GM12891 (cell line): ENCODE results near the gene EVX2.

Source experiments
- DNase-seq: peaks from one replicate; pipeline ENCODE4 v3.0.0; 2011; ENCODE audit warnings: low spot score; ENCODE audit not compliant: insufficient read length
- FAIRE-seq: peaks from 2 replicates; lab custom pipeline; 2011; peaks lifted over from hg19 to GRCh38; lab: Jason Lieb, UNC
- PAX5 ChIP-seq: IDR thresholded peaks from 2 replicates; pipeline ENCODE4 v1.6.1; 2011; ENCODE audit warnings: low read length, moderate library complexity, mild to moderate bottlenecking; ENCODE audit not compliant: insufficient read depth, severe bottlenecking
- POLR2A ChIP-seq: IDR thresholded peaks from 2 replicates; pipeline ENCODE4 v1.6.1; 2011; ENCODE audit warnings: low read depth, low read length, control low read depth
- POLR2AphosphoS5 ChIP-seq: IDR thresholded peaks from 2 replicates; pipeline ENCODE4 v1.6.1; 2011; ENCODE audit warnings: low read depth, low read length, control low read depth
- POU2F2 ChIP-seq: IDR thresholded peaks from 2 replicates; pipeline ENCODE4 v1.6.1; 2011; ENCODE audit warnings: low read depth, mild to moderate bottlenecking, control low read depth, low read length, moderate library complexity
- SPI1 ChIP-seq: IDR thresholded peaks from 2 replicates; pipeline ENCODE4 v1.6.1; 2011; ENCODE audit warnings: low read depth, low read length, control low read depth
- TAF1 ChIP-seq: IDR thresholded peaks from 2 replicates; pipeline ENCODE4 v1.6.1; 2011; ENCODE audit warnings: low read depth, low read length, control low read depth

The EVX2 gene

GRCh38 chr2:176109946-176110345 is 26.2 kb upstream of the EVX2 start:
- FAIRE-seq (no peak), DNase-seq (no peak)
- TF ChIP-seq PAX5 (no peak), TAF1 (no peak), SPI1 (no peak), POU2F2 (no peak), POLR2AphosphoS5 (no peak), POLR2A (no peak)

DNA sequence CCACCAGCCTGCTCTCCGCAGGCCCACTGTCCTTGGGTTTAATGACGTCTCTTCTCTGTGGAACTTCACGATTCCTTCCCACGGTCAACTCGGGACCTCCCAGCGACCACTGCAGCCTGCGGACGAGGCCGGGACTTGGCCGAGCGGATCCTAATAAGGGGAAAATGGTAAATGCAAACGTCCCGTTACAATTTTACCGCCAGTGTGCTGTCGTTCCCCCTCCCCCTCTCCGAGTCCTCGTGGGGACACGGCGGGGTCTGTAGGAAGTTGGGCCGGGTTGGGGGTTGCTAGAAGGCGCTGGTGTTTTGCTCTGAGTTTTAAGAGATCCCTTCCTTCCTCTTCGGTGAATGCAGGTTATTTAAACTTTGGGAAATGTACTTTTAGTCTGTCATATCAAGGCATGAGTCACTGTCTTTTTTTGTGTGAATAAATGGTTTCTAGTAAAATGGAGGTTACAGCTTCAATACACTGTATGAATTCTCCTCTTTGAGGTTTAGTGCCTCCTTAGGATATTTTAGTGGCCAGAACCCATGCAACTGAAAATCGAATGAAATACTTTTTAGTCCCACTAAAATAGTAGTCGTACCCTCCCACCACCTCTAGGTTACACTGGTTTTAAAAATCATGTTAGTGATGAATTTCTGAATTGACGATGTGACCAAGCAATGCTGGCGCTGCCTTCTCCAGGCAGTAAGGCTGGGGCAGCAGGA is 25.6 kb upstream of the EVX2 start:
- TF ChIP-seq POLR2A = no peak
- no peak for TF ChIP-seq TAF1
- no peak for TF ChIP-seq POU2F2
- no peak for TF ChIP-seq SPI1
- no peak for TF ChIP-seq POLR2AphosphoS5
- TF ChIP-seq PAX5 = no peak
- FAIRE-seq (no peak), DNase-seq (no peak)

- no peak for TF ChIP-seq SPI1
- no peak for TF ChIP-seq POU2F2
- no peak for TF ChIP-seq POLR2AphosphoS5
- TF ChIP-seq PAX5 = no peak
- no peak for TF ChIP-seq POLR2A
- no peak for TF ChIP-seq TAF1
- FAIRE-seq (no peak), DNase-seq (no peak)
These were observed 24.0 kb upstream of the EVX2 start for GRCh38 chr2:176107731-176108181.

DNA sequence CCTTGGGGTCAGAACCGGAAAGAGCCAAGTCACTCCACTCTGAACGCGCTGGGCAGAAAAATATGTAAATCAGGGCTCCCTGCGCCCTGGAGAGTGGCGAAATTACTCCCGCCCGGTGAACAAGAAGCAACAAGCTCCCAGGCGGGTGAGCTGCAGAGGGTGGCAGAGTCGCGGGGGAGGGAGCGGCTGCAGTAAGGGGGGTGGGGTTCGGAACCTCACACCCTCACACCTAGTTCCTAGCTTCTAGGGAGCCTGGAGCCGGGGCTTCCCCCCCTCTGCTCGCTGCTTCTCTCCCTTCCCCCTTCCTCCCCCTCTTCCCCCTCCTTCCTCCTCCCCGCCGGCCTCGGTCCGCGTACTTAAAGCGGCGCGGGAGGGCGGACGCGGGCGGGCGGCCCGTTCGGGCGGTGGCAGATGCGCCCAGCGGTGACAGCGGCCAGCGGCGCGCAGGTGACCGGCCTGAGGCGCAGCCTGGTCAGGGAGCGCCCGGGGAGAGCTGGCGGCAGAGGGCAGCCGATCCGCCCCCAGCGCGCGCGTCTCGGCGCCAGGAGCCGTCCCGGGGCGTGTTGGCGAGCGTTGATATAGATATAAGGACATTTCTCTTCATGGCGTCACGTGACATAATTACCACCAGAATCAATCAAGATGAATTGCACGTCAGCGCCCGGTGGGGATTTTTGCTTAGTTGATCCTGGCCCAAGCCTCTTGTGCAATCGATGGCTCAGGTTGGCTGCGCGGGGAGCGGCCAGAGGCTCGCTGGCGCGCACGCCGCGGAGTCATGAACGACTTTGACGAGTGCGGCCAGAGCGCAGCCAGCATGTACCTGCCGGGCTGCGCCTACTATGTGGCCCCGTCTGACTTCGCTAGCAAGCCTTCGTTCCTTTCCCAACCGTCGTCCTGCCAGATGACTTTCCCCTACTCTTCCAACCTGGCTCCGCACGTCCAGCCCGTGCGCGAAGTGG is 23.1 kb upstream of the EVX2 start, which contains the start of gene HOXD11:
HOXD11 (plus strand) TSS at position 700 of the 959 bp plus-strand sequence; CDS start at position 776, 76 bp downstream.
- TF ChIP-seq POLR2AphosphoS5 (no peak), SPI1 (no peak), PAX5 (no peak), POLR2A (no peak), POU2F2 (no peak), TAF1 (no peak)
- DNase-seq = no peak
- FAIRE-seq = no peak

DNA sequence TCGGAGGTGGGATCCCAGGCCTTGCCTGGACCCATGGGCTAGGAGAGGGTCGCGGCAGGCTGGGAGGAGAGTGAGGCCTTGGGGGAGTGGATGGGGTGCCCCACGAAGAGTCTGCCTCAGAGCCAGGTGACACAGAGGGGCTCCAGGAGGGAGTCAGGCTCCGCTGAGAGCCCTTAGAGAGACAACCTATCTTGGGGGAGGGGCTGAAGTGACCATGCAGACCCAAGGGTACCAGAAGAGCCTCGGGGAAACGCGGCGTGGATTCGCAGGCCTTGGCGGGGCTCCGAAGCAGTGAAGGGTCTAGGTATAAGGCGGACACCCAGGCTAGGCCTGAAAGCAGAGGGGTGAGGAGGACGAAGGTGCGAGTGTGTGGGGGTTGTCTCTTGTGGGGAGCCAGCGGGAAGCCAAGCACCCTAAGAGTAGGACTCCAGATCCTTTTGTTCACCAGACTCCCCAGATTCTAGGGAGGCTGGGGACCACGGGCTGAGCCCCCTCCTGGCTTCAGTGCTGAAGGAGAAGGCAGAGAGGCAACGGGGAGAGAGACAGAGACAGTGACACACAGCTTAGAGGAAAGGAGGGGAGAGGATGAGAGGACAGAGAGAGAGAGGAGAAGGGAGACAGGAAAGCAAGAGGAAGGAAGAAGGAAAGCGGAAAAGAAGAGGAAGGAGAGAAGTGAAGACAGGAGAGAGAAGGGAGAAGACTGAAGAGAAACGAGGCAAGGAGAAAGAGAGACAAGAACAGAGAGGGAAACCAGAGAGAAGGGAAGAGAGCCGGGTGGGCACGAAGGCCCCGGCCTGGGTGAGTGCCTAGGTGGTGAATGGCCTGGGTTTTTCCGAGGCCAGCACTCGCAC is 22.2 kb upstream of the EVX2 start:
- TF ChIP-seq SPI1 (no peak), TAF1 (no peak), PAX5 (no peak), POLR2AphosphoS5 (no peak), POU2F2 (no peak), POLR2A (no peak)
- FAIRE-seq (no peak), DNase-seq (no peak)

DNA sequence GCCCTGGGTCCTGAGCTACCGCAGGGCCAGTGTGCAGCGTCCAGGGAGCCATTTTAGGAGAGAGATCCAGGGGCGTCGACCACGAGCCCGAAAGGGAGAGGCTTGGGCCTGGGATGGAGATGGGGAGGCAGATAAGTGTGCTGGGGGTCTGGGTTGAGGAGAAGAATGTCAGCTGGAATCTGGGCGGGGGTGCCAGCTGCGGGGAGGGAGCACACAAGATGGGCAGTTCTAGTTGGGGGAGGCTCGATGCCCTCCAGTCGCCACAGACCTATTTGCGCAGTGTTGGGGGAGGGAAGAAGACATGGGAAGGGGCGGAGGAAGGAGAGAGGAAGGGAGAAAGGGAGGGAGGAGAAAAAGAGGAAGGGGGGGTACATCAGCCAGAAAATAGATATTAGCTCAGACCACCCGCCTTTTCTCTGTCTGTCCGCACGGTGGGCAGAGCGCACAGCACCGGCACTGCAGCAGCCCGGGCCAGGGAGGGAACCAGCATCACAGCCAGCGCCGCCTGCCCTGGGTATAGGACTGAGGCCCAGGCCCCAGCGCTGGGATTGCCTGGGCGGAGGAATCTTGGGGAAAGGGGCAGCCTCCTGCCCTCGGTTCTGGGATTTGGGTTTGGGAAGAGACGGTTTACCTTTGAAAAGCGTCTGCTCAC is 21.4 kb upstream of the EVX2 start:
- FAIRE-seq (no peak), DNase-seq (no peak)
- TF ChIP-seq TAF1 (no peak), POLR2AphosphoS5 (no peak), POU2F2 (no peak), POLR2A (no peak), SPI1 (no peak), PAX5 (no peak)

GRCh38 chr2:176104316-176105077 is 20.7 kb upstream of the EVX2 start:
- no peak for TF ChIP-seq POU2F2
- no peak for TF ChIP-seq TAF1
- no peak for TF ChIP-seq PAX5
- no peak for TF ChIP-seq POLR2AphosphoS5
- TF ChIP-seq SPI1 = no peak
- TF ChIP-seq POLR2A = no peak
- no peak for FAIRE-seq
- no peak for DNase-seq

GRCh38 chr2:176103742-176104315 is 20.1 kb upstream of the EVX2 start:
- no peak for FAIRE-seq
- TF ChIP-seq TAF1 = no peak
- TF ChIP-seq POLR2A = no peak
- TF ChIP-seq PAX5 = no peak
- TF ChIP-seq SPI1 = no peak
- TF ChIP-seq POU2F2 = no peak
- TF ChIP-seq POLR2AphosphoS5 = no peak
- DNase-seq = no peak
